ENCODE measurements around the gene SORCS2.

The SORCS2 gene

GRCh38 chr4:7766086-7766485 is 573.7 kb downstream of the SORCS2 start:
- DNase-seq, result no peak

GRCh38 chr4:7766661-7767345 is 574.5 kb downstream of the SORCS2 start:
- no peak for DNase-seq

- DNase-seq, result no peak
Measured at GRCh38 chr4:7767526-7767925, 575.2 kb downstream of the SORCS2 start.

GRCh38 chr4:7767966-7768365 is 575.6 kb downstream of the SORCS2 start:
- no peak for DNase-seq

GRCh38 chr4:7768736-7769135 is 576.4 kb downstream of the SORCS2 start:
- no peak for DNase-seq

DNA sequence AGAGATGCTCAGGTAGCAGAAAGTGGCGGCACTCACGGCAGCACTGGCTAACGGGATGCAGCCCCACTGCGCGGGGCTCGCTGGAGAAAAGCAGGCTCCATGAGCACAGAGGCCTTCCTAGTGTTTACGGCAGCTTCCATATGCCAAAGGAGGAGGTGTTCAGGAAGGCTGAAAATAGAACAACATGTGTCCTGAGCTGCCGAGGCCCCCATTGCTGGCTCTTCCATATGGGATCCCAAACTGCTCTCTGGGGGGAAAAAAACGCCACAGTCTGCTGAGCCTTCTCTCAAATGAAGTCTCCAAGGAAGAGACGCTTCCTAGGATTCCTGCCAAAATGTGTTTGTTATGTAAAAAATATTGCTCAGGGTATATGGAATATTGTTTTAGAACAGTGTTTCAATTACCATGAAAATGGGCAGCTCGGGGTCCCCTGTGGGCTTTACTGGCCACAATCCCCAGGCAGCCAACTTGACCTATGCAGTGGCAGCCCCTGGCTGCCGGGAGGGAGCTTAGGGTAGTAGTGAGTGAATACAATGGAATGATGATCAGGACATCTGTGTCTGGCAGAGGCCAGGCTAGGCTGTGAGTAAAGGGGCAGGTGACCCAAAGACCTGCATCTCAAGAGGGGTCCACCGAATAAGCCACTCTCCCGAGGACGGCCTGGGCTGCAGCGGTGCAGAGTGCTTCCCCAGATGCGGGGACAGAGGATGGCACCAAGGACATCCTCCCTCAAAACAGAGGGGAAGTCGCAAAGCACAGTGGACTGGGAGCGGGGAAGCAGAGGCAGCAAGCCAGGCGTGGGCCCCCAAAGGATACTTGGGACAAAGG is 577.3 kb downstream of the SORCS2 start:
- no peak for DNase-seq

DNA sequence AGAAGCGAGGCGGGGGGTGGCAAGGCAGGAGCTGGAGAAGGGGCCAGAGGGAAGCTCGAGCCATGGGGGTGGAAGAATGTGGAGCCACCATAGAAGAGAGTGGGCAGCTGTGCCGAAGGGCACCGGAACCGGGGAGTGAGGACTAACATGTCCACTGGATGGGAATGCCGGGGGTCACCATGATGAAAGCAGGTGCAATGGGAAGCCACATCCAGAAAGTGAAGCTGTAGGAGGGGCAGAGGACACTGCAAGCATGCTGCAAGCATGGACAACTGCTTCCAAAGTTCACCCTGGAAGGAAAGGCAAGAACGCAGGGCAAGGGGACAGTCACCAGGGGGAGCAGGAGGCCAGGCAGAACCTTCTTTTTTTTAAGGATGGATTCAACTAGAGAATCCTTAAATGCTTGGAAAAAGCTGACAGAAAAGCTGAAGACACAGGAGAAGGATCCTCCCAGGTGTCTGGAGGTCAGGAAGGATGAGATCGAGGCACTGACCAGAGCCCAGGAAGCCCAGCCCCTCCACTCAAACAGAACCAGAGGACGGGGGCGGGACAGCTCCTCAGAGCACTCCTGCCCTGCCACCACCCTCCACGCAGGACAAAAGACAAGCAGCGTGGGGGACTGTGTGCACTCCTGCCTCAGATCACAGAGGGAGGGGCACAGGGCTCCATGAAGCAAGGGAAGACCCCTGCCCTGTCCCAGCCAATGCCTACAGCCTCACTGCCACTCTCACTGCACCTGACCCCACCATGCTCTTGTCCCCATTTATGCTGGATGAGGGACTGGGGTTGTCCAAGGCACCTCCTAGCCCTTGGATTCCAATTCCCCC is 578.1 kb downstream of the SORCS2 start:
- DNase-seq, result no peak

DNA sequence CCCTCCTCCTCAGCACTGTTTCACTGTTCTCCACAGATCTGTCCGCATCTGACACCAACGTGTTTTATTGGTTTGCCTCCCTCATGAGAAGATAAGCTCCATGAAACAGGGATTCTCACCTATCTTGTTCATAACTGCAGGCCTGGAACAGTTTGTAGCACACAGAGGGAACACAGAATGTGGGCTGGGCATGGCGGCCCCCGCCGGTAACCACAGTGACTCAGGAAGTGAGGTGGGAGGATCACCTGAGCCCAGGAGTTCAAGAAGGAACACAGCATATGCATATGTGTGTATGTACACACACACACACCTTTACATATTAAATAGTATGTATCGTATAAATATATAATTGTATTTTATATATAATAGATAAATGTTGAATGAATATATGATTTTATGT is 578.7 kb downstream of the SORCS2 start:
- no peak for DNase-seq

DNA sequence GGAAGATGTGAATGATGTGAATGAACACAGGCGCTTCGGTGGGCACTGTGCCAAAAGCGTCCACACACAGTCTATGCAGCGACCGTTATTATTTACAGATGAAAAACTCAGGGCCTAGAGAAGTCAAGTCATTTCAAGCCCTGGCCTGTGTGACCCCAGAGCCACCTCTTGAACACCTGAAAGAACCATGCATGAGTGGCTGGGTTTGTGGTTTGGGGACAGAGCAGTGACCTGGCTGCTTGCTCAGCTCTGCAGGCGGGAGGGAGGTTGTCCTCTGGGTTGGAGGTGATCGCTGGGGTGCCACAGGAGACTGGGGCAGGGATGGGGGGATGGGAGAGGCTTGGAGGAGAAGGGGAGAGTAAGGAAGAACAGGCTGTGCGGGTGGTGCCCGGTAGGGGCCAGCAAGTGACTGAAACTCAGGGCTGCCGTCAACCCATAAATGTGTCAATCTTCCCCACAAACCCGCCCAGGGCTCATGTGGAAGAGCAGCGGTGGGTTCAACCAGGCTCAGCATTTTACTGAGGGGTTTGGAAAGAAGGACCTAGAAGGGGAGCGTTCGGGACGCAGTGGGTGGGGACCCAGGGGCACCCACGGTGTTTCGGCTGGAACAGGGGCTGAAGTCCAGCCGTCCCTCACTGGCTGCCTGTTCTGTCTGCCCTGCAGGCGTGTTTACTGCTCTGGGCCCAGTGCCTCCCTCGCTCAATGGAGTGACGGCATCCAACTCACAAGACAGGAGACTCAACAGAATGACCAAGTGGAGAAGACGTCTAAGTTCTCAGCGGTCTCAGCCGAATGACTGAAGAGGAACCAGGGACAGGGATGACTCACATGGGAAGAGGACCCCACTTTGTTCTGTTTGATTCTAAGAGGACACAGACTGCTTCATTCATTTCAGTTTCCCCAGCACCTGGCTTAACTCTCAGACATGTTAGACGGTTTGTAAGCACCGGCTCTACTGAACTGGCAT is 579.5 kb downstream of the SORCS2 start:
- no peak for DNase-seq

DNA sequence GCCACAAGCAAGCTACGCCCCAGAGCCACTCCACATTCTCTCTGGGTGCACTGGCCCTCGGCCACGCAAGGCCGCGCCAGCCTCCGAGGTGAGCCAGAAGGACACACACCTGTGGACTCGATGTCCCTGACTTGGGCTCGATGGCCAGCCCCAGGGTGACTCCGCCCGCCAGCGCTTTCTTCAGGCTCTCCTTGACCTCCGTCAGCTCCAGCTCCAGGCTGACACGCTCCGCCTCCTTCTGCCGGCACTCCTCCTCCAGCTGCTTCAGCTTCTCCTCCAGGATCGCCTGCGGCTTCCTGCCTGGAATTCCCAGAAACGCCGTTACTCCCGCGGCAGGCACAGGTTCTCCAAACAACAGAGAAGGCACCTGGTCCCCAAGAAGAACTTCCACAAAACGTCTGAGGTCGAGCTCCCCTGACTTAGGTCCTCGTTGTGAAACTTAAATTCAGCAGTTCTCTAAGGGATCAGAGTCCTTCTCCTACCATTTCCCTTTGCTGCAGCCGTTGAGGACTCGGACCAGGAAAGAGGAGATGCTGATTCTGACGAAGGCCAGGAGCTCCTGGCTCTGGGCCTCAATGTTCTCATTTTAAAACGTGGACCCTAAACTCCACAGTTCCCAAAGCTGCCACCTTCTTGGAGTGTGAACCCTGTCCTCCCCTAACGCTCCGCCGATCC is 580.5 kb downstream of the SORCS2 start:
- no peak for DNase-seq

GRCh38 chr4:7773401-7774180 is 581.3 kb downstream of the SORCS2 start:
- no peak for DNase-seq

DNA sequence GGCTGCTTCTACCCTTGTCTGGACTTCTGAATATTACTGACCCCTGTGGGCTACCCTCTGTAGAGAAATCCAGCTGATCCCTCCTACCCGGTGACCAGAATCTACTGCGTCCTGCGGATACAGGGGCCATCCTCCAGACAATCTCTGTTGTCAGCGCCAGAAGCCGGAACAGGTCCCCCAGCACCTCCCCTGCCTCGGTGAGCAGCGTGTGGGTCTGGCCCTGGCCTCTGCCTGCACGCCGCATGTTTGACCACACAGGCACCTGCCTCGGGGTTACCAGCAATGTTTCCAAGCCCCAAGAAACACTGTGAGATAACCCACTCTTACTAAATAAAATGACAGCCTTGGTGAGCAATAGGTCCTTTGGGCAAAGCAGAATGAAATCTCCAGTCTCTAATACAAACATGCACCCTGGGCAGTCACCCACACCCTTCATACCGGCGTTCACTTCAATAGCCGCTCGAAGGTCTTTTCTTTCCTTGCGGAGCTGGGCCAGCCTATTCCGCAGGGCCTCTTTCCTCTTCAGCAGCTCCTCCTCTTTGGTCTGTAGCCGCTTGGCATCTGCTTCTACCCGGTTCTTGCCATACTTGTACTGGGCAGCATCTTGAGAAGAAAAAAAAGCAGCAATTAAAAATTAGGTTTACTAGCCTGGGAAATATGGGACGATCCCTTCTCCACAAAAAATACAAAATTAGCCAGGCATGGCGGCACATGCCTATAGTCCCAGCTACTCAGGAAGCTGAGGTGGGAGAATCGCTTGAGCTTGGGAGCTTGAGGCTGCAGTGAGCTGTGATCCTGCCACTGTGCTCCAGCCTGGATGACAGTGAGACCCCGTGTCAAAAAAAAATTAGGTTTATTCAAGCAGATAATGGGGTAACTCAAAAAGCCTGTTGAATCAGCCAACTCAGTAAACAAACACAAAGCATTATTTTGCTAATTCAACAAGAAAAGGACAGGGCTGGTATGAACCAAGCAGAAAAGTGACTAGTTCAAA is 582.3 kb downstream of the SORCS2 start:
- no peak for DNase-seq

DNA sequence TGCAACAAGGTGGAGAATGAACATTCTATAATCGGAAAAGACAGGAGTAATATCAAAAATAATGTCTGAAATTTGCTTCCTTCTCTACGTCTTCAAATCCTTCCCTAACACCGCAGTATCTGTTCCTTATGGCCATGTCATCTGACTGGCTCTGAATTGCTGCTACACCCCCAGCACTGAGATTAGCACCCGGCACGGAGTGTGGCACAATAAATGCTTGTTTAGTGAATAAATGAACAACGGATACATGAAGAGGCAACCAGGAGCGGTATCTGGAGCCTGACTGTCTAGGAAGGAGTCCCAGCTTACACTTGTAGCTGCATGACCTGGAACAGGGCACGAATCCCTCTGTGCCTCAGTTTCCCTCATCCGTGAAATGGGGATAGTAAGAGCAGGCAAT is 583.1 kb downstream of the SORCS2 start:
- DNase-seq, result no peak

GRCh38 chr4:7777017-7777710 is 584.8 kb downstream of the SORCS2 start:
- no peak for DNase-seq

DNA sequence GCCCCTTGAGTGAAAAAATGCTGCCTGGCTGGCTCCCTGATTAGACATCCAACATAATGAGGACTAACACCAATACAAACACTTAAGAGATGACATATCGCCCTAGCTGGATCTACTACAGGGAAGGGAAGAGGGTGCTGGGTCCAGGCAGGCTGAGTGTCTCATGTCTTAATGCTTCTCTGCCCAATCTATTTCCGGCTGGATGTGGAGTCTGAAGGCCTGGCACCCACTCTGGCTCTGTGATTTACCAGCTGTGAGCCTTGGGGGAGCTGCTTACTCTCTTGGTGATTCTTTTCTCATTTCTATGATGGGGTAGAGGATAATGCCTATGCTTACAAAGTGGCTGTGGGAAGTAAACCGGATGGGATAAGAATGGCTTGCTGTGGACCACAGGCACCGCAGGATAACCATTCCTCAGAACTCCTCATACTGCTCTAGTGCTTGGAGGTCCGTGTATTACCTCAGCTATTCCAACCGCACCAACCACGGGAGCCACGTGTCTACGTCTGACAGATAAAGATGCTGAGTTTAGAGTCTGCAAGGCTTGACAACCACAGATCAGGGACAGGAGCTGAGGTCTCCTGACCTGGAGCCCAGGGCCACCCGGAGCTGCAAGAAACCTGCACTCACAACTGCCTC is 585.7 kb downstream of the SORCS2 start:
- DNase-seq, result no peak

GRCh38 chr4:7778510-7779431 is 586.4 kb downstream of the SORCS2 start:
- DNase-seq, result no peak

GRCh38 chr4:7779432-7779768 is 587.1 kb downstream of the SORCS2 start:
- no peak for DNase-seq

All from NCI-H2081 treated with DMSO at 0.1 percent for 48 hours (cell line).